ENCODE data around the gene TASOR2. TPM values are rescaled to one million over a fixed set of nuclear protein-coding genes. Genes with fewer than 3 reads are reported as not detected.

Gene TASOR2
- total and polyA plus RNA-seq, 2 donors (not counting 3 experiments of a cell fraction or from before 2014, with no cell fraction given) = 13.6 to 49.9 TPM

GRCh38 chr10:5719546-5719945 is 34.9 kb downstream of the TASOR2 start:
- intact Hi-C loops (cut with micrococcal nuclease) (no loop called here), dilution Hi-C loops (cut with MboI; ENCODE audit: extremely low pct_ligation_motif_present, low sequenced_read_pairs) (no loop called here)
- ChIA-PET POLR2A (no interaction called here), CTCF (no interaction called here)
- Histone ChIP-seq H3K79me2 (ENCODE audit: control insufficient read depth, insufficient read depth, low read length) (peaks cover 23% of the 10 kb centered on the region), H4K20me1 (replicated peaks; ENCODE audit: control insufficient read depth, extremely low read depth, insufficient read depth, low read length) (no peaks in the 10 kb centered on the region), H3K4me2 (ENCODE audit: insufficient read depth, low read length) (no peak overlapping the region), H3K27ac (ENCODE audit: insufficient read depth, low read depth, low read length) (no peak overlapping the region), H3K36me3 (ENCODE audit: control insufficient read depth in 2 of 2, extremely low read depth in 1 of 2, insufficient read depth in 2 of 2, low read length in 2 of 2) (peaks cover 0 to 2% of the 10 kb centered on the region in 2 experiments), H2AFZ (ENCODE audit: low read depth, low read length) (no peak overlapping the region), H3K4me1 (ENCODE audit: control insufficient read depth, extremely low read depth, insufficient read depth, low read length) (no peaks in the 10 kb centered on the region), H3K4me3 (replicated peaks in 1 of 3; ENCODE audit: insufficient read depth in 1 of 3, low read depth in 1 of 3, low read length in 3 of 3) (no peak overlapping the region), H3K9me3 (replicated peaks; ENCODE audit: control insufficient read depth, insufficient read depth, low read length) (no peaks in the 10 kb centered on the region), H3K9me1 (replicated peaks; ENCODE audit: control insufficient read depth, extremely low read depth, insufficient read depth, low read length) (no peaks in the 10 kb centered on the region), H3K27me3 (ENCODE audit: control insufficient read depth in 2 of 2, insufficient read depth in 2 of 2, low read length in 2 of 2) (no peaks in the 10 kb centered on the region), H3K9ac (replicated peaks; ENCODE audit: extremely low read depth, insufficient read depth, low read length) (no peak overlapping the region)
- DNase-seq (ENCODE audit: low read depth, low spot score) (no peak), FAIRE-seq (no peak)
- no peak for TF ChIP-seq CTCF (IDR thresholded peaks at IDR 0.05; ENCODE audit: extremely low read depth in 1 of 2, insufficient read depth in 1 of 2, low read depth in 1 of 2, low read length in 2 of 2)
- TF ChIP-seq GATA2 (IDR thresholded peaks at IDR 0.05; ENCODE audit: insufficient read depth, insufficient read length, low read depth, low read length) = no peak
- TF ChIP-seq FOS (IDR thresholded peaks at IDR 0.05; ENCODE audit: borderline replicate concordance, insufficient read depth, low read length) = no peak
- TF ChIP-seq POLR2A (IDR thresholded peaks at IDR 0.05; ENCODE audit: low read depth, low read length) = no peak
- TF ChIP-seq JUN (IDR thresholded peaks at IDR 0.05; ENCODE audit: borderline replicate concordance, insufficient read depth, insufficient read length, low read depth) = no peak
- no peak for TF ChIP-seq MAX (IDR thresholded peaks at IDR 0.05; ENCODE audit: insufficient read depth, insufficient read length)
- no peak for TF ChIP-seq POLR2AphosphoS5 (IDR thresholded peaks at IDR 0.05; ENCODE audit: insufficient read depth, low read depth, low read length)
- TF ChIP-seq EZH2 (IDR thresholded peaks at IDR 0.05; ENCODE audit: borderline replicate concordance, low read depth, low read length, severe bottlenecking) = no peak
- TF ChIP-seq MYC (IDR thresholded peaks at IDR 0.05; ENCODE audit: low read depth, low read length) = no peak
- BruUV-seq (replicated peaks) = no TSS peak
